ENCODE results near the gene GOLGA7B.

GOLGA7B gene

DNA sequence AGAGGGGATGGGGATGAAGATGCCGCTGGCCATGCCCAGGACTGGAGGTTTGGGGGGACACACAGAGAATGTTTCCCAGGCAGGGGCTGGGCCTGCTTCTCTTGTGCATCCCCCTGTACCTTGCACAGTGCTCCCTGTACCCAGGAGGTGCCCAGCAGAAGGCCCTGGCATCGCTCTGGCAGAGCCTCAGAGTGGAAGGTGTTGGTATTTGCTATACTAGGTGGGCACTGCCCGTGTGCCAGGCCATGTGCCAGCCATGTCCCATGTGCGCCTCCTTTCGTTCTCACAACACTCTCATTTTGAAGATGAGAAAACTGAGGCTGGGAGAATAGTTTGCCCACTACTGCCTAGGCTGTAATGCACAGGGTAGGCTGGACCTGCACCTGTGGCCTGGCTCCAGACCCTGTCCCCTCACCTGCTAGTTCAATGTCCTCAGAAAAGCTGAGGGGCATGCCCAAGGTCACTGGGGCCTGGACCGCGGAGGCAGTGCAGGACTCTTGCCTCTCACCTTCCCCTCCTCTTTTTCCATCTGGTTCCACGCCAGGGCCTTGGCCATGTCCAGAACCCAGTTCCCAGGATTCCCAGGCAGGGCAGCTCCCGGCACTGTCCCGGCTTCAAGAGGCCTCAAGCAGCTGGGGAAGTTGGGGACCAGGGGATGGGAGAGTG lies 64.7 kb downstream of the GOLGA7B start:
- DNase-seq (ENCODE audit: low read depth) = no peak
- no peak overlapping the region for H3K4me3 ChIP-seq (ENCODE audit: low read depth, low read length)

DNA sequence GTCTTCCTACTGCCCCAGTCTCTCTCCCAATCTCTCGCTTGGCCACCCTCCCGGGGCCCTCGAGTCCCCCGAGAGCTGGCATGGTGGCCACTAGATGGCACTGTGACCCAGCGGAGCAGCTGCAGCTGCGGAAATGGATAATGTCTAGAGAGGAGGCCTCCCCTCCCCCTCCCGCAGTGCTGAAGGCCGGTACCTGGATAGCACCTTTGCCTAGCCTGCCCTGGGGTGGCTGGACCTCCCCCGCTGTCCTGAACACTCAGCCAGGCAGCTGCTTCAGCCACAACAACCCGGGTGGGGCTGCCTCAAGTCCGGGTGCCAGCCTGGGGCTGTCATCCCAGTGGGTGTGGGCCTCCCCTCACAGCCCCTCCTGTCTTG lies 65.2 kb downstream of the GOLGA7B start:
- H3K4me3 ChIP-seq (ENCODE audit: low read depth, low read length) = no peak overlapping the region
- DNase-seq (ENCODE audit: low read depth) = peak; percentile 2

DNA sequence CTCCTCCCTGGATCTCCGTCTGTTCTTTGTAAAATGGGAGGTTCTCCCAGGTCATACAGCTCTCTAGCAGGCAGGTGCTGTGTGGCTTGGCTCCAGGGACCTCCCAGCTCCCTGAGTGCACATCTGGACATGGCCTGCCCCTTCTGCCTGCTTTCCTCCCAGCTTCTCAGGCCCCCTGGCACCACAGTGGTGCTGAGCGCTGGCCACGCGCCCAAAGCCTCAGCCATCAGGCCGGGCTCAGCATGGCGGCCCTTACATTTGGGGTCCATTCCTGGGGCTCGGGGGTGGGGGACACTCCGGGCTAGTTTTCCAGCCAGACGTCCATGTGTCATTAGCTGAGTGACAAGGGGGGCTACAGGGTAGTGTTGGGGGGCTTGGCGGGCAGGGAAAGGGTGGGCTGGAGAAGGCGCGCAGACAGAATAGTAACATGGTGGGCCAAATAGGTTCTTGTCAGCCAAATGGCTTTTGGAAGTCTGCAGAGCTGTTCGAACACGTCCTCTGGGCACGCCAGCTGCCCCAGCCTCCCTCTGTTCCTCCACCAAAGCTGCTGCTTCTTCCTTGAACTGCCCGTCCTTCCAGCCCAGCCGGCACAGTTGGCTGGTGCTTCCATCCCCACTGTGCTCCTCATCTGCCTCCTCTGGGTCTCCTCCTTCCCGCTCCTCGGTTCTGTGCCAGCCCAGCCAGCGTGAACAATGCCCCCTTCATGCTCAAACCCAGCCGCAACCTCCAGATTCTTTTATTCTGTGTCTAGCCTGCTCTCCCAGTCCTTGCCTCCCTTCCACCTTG lies 65.9 kb downstream of the GOLGA7B start:
- no peak for DNase-seq (ENCODE audit: low read depth)
- H3K4me3 ChIP-seq (ENCODE audit: low read depth, low read length) = no peak overlapping the region

DNA sequence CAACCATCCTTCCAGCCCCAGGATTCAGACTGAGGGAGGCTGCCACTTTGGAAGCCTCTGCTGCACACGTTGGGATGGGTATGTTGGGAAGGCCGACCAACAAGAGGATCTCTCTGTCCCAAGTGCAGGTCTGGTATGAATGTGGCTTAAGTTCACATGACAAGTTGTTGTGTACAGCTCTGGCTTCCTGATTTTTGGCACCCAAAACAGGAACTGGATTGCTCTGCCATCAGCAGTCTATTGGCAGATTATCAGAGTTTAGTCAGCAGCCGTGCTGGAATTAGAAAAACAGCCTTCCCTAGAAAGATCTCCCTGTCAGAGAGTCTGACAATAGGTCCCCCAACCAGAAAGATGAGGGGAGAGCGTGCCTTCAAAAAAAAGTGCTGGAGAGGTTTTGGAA lies 66.9 kb downstream of the GOLGA7B start:
- no peak for DNase-seq (ENCODE audit: low read depth)
- H3K4me3 ChIP-seq (ENCODE audit: low read depth, low read length) = no peak overlapping the region

DNA sequence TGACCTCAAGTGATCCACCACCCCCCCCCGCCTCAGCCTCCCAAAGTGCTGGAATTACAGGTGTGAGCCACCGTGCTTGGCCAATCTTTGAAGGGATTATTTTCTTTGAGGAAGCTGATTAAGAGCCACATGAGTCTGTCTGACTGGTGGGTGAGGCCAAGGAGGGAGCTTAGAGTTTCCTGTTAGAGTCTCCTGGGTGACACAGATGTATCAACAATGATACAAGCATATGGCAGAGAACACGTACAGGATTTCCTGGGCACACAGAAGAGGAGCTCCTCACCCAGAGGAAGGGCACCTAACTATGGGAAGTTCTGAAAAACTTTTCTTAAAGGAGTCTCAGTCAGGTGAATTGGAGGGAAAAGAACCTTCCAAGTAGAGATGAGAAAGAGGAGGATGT lies 69.4 kb downstream of the GOLGA7B start:
- DNase-seq (ENCODE audit: low read depth) = no peak
- no peak overlapping the region for H3K4me3 ChIP-seq (ENCODE audit: low read depth, low read length)

DNA sequence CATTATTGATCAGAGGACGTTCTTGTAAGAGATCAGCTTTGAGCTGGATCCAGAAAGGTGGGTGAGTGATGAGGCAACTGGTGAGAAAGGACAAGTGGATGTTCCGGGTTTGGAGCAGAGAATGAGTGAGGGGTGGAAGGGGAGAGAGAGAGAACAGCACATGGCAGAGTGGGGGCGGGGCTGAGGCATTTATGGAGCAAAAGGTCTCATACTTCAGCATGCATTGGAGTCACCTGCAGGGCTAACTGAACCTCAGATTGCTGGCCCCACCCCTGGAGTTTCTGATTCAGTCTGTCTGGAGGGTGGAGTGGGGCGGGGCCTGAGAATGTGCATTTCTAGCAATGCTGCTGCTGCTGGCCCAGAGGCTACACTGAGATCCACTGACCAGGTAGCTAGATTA lies 71.2 kb downstream of the GOLGA7B start:
- no peak for DNase-seq (ENCODE audit: low read depth)
- H3K4me3 ChIP-seq (ENCODE audit: low read depth, low read length) = no peak overlapping the region

All from skeletal muscle cell (primary cell).